ENCODE results near the gene PPP2R5D. TPM values are rescaled to one million over a fixed set of nuclear protein-coding genes. Genes with fewer than 3 reads are reported as not detected.

Gene PPP2R5D
- total and polyA plus RNA-seq, 2 donors, result 25.0 to 45.8 TPM

GRCh38 chr6:43021270-43022047 lies 37.1 kb downstream of the PPP2R5D start, which contains the start of gene RRP36:
Gene RRP36, plus strand, starts transcription at chr6:43021623. Its CDS starts 32 bp downstream, at chr6:43021655.
- WGBS, result 2% methylated on average over 56 of the region's 56 CpGs
- Histone ChIP-seq H3K9me3 (ENCODE audit: control insufficient read depth in 2 of 2, insufficient read depth in 1 of 2, low read length in 1 of 2) (peaks cover 1 to 5% of the 10 kb centered on the region in 2 donors), H3K27ac (ENCODE audit: low read depth in 1 of 2, low read length in 1 of 2) (peak within 1 kb of the TSS; percentile 87 to 92), H3K4me1 (ENCODE audit: control insufficient read depth in 2 of 2, insufficient read depth in 2 of 2, low read length in 2 of 2) (peaks cover 8 to 36% of the 10 kb centered on the region in 2 donors), H3K27me3 (ENCODE audit: control insufficient read depth in 2 of 2, insufficient read depth in 1 of 2, low read length in 1 of 2) (no peaks in the 10 kb centered on the region), H3K36me3 (ENCODE audit: control insufficient read depth in 2 of 2, insufficient read depth in 2 of 2, low read length in 1 of 2) (peaks cover 59 to 77% of the 10 kb centered on the region in 2 donors), H3K4me3 (ENCODE audit: low read length in 2 of 2) (peak within 1 kb of the TSS; percentile 83 to 84)
- peak in 8 of 9 donors; percentile 24 to 71 (median 40) for DNase-seq (ENCODE audit: low read depth in 6 of 9, low spot score in 9 of 9)

GRCh38 chr6:43024436-43024835 lies 40.1 kb downstream of the PPP2R5D start:
- no peak for DNase-seq (ENCODE audit: low read depth in 6 of 9, low spot score in 9 of 9)
- Histone ChIP-seq H3K4me1 (ENCODE audit: control insufficient read depth in 2 of 2, insufficient read depth in 2 of 2, low read length in 2 of 2) (peaks cover 8 to 21% of the 10 kb centered on the region in 2 donors), H3K27me3 (ENCODE audit: control insufficient read depth in 2 of 2, insufficient read depth in 1 of 2, low read length in 1 of 2) (no peaks in the 10 kb centered on the region), H3K4me3 (ENCODE audit: low read length in 2 of 2) (no peak overlapping the region), H3K27ac (ENCODE audit: low read depth in 1 of 2, low read length in 1 of 2) (no peak overlapping the region), H3K9me3 (ENCODE audit: control insufficient read depth in 2 of 2, insufficient read depth in 1 of 2, low read length in 1 of 2) (peaks cover 0 to 5% of the 10 kb centered on the region in 2 donors), H3K36me3 (ENCODE audit: control insufficient read depth in 2 of 2, insufficient read depth in 2 of 2, low read length in 1 of 2) (peaks cover 58 to 76% of the 10 kb centered on the region in 2 donors)
- WGBS, result 100% methylated on average over 2 of the region's 2 CpGs

- Histone ChIP-seq H3K4me3 (ENCODE audit: low read length in 2 of 2) (no peak overlapping the region), H3K36me3 (ENCODE audit: control insufficient read depth in 2 of 2, insufficient read depth in 2 of 2, low read length in 1 of 2) (peaks cover 65 to 74% of the 10 kb centered on the region in 2 donors)
Observed at GRCh38 chr6:43026365-43026764, 42.0 kb downstream of the PPP2R5D start.

GRCh38 chr6:43029120-43029519 lies 44.8 kb downstream of the PPP2R5D start:
- 99% methylated on average over 9 of the region's 9 CpGs for WGBS
- no peak for DNase-seq (ENCODE audit: low read depth in 6 of 9, low spot score in 9 of 9)

More at GRCh38 chr6:43026365-43026764, 42.0 kb downstream of the PPP2R5D start:
- no peaks in the 10 kb centered on the region for H3K27me3 ChIP-seq (ENCODE audit: control insufficient read depth in 2 of 2, insufficient read depth in 1 of 2, low read length in 1 of 2)
- no peaks in the 10 kb centered on the region for H3K9me3 ChIP-seq (ENCODE audit: control insufficient read depth in 2 of 2, insufficient read depth in 1 of 2, low read length in 1 of 2)
- DNase-seq (ENCODE audit: low read depth in 6 of 9, low spot score in 9 of 9), result no peak
- 99% methylated on average over 5 of the region's 5 CpGs for WGBS
- H3K27ac ChIP-seq (ENCODE audit: low read depth in 1 of 2, low read length in 1 of 2), result no peak overlapping the region
- H3K4me1 ChIP-seq (ENCODE audit: control insufficient read depth in 2 of 2, insufficient read depth in 2 of 2, low read length in 2 of 2), result peaks cover 3 to 13% of the 10 kb centered on the region in 2 donors

GRCh38 chr6:43032326-43032725 lies 48.0 kb downstream of the PPP2R5D start:
- H3K4me3 ChIP-seq (ENCODE audit: low read length in 2 of 2), result no peak overlapping the region
- no peak overlapping the region for H3K27ac ChIP-seq (ENCODE audit: low read depth in 1 of 2, low read length in 1 of 2)
- peaks cover 0 to 3% of the 10 kb centered on the region in 2 donors for H3K9me3 ChIP-seq (ENCODE audit: control insufficient read depth in 2 of 2, insufficient read depth in 1 of 2, low read length in 1 of 2)
- H3K4me1 ChIP-seq (ENCODE audit: control insufficient read depth in 2 of 2, insufficient read depth in 2 of 2, low read length in 2 of 2), result no peaks in the 10 kb centered on the region
- no peaks in the 10 kb centered on the region for H3K27me3 ChIP-seq (ENCODE audit: control insufficient read depth in 2 of 2, insufficient read depth in 1 of 2, low read length in 1 of 2)
- no peak for DNase-seq (ENCODE audit: low read depth in 6 of 9, low spot score in 9 of 9)
- H3K36me3 ChIP-seq (ENCODE audit: control insufficient read depth in 2 of 2, insufficient read depth in 2 of 2, low read length in 1 of 2), result peaks cover 59 to 77% of the 10 kb centered on the region in 2 donors
- WGBS, result 95% methylated on average over 4 of the region's 4 CpGs

More at GRCh38 chr6:43029120-43029519, 44.8 kb downstream of the PPP2R5D start:
- H3K27me3 ChIP-seq (ENCODE audit: control insufficient read depth in 2 of 2, insufficient read depth in 1 of 2, low read length in 1 of 2), result no peaks in the 10 kb centered on the region
- H3K9me3 ChIP-seq (ENCODE audit: control insufficient read depth in 2 of 2, insufficient read depth in 1 of 2, low read length in 1 of 2), result peaks cover 0 to 3% of the 10 kb centered on the region in 2 donors
- H3K36me3 ChIP-seq (ENCODE audit: control insufficient read depth in 2 of 2, insufficient read depth in 2 of 2, low read length in 1 of 2), result peaks cover 72 to 86% of the 10 kb centered on the region in 2 donors
- no peak overlapping the region for H3K4me3 ChIP-seq (ENCODE audit: low read length in 2 of 2)
- H3K4me1 ChIP-seq (ENCODE audit: control insufficient read depth in 2 of 2, insufficient read depth in 2 of 2, low read length in 2 of 2), result no peaks in the 10 kb centered on the region
- H3K27ac ChIP-seq (ENCODE audit: low read depth in 1 of 2, low read length in 1 of 2), result no peak overlapping the region

GRCh38 chr6:43033496-43034189 lies 49.3 kb downstream of the PPP2R5D start:
- Histone ChIP-seq H3K27me3 (ENCODE audit: control insufficient read depth in 2 of 2, insufficient read depth in 1 of 2, low read length in 1 of 2) (no peaks in the 10 kb centered on the region), H3K27ac (ENCODE audit: low read depth in 1 of 2, low read length in 1 of 2) (no peak overlapping the region), H3K9me3 (ENCODE audit: control insufficient read depth in 2 of 2, insufficient read depth in 1 of 2, low read length in 1 of 2) (peaks cover 0 to 3% of the 10 kb centered on the region in 2 donors), H3K4me3 (ENCODE audit: low read length in 2 of 2) (no peak overlapping the region), H3K36me3 (ENCODE audit: control insufficient read depth in 2 of 2, insufficient read depth in 2 of 2, low read length in 1 of 2) (peaks cover 59 to 80% of the 10 kb centered on the region in 2 donors), H3K4me1 (ENCODE audit: control insufficient read depth in 2 of 2, insufficient read depth in 2 of 2, low read length in 2 of 2) (no peaks in the 10 kb centered on the region)
- no peak for DNase-seq (ENCODE audit: low read depth in 6 of 9, low spot score in 9 of 9)
- 97% methylated on average over 2 of the region's 2 CpGs for WGBS

- Histone ChIP-seq H3K4me3 (ENCODE audit: low read length in 2 of 2) (no peak overlapping the region), H3K27me3 (ENCODE audit: control insufficient read depth in 2 of 2, insufficient read depth in 1 of 2, low read length in 1 of 2) (no peaks in the 10 kb centered on the region), H3K9me3 (ENCODE audit: control insufficient read depth in 2 of 2, insufficient read depth in 1 of 2, low read length in 1 of 2) (peaks cover 0 to 3% of the 10 kb centered on the region in 2 donors), H3K4me1 (ENCODE audit: control insufficient read depth in 2 of 2, insufficient read depth in 2 of 2, low read length in 2 of 2) (no peaks in the 10 kb centered on the region), H3K36me3 (ENCODE audit: control insufficient read depth in 2 of 2, insufficient read depth in 2 of 2, low read length in 1 of 2) (peaks cover 59 to 80% of the 10 kb centered on the region in 2 donors), H3K27ac (ENCODE audit: low read depth in 1 of 2, low read length in 1 of 2) (no peak overlapping the region)
- DNase-seq (ENCODE audit: low read depth in 6 of 9, low spot score in 9 of 9), result no peak
- 97% methylated on average over 2 of the region's 2 CpGs for WGBS
Observed at GRCh38 chr6:43034190-43034525, 49.8 kb downstream of the PPP2R5D start.

- Histone ChIP-seq H3K4me1 (ENCODE audit: control insufficient read depth in 2 of 2, insufficient read depth in 2 of 2, low read length in 2 of 2) (no peaks in the 10 kb centered on the region), H3K9me3 (ENCODE audit: control insufficient read depth in 2 of 2, insufficient read depth in 1 of 2, low read length in 1 of 2) (peaks cover 0 to 3% of the 10 kb centered on the region in 2 donors), H3K4me3 (ENCODE audit: low read length in 2 of 2) (no peak overlapping the region), H3K27ac (ENCODE audit: low read depth in 1 of 2, low read length in 1 of 2) (no peak overlapping the region), H3K27me3 (ENCODE audit: control insufficient read depth in 2 of 2, insufficient read depth in 1 of 2, low read length in 1 of 2) (no peaks in the 10 kb centered on the region), H3K36me3 (ENCODE audit: control insufficient read depth in 2 of 2, insufficient read depth in 2 of 2, low read length in 1 of 2) (peaks cover 55 to 79% of the 10 kb centered on the region in 2 donors)
- 98% methylated on average over 4 of the region's 4 CpGs for WGBS
- DNase-seq (ENCODE audit: low read depth in 6 of 9, low spot score in 9 of 9), result no peak
Observed at GRCh38 chr6:43035495-43036194, 51.3 kb downstream of the PPP2R5D start.
